Liver (tissue), 9 donors: Measurements from ENCODE around the gene SMG6. TPM values are rescaled to one million over a fixed set of nuclear protein-coding genes. Genes with fewer than 3 reads are reported as not detected.

Source experiments
- DNase-seq: peaks from one replicate; pipeline ENCODE4 v3.0.0-alpha.2; 2017; ENCODE audit warnings: low spot score
- H3K27ac ChIP-seq, 2 donors: one replicate each; pipeline ENCODE4 v1.7.0; 2013; ENCODE audit warnings: inconsistent platforms in 2 of 2, low read length in 2 of 2, control low read depth in 1 of 2, low read depth in 1 of 2, mild to moderate bottlenecking in 1 of 2
- H3K27me3 ChIP-seq, 4 donors: one replicate each; pipeline versions ENCODE4 v1.6.1 to v1.7.0; 2013; ENCODE audit warnings: low read length in 3 of 4, inconsistent platforms in 1 of 4, mild to moderate bottlenecking in 1 of 4, moderate library complexity in 1 of 4; ENCODE audit not compliant: control insufficient read depth in 4 of 4, insufficient read depth in 4 of 4
- H3K36me3 ChIP-seq, 4 donors: one replicate each; pipeline versions ENCODE4 v1.6.1 to v1.7.0; 2013; ENCODE audit warnings: low read length in 3 of 4, mild to moderate bottlenecking in 3 of 4, low read depth in 1 of 4, moderate library complexity in 1 of 4; ENCODE audit not compliant: control insufficient read depth in 4 of 4, insufficient read depth in 3 of 4
- H3K4me1 ChIP-seq, 4 donors: one replicate each; pipeline versions ENCODE4 v1.6.1 to v1.7.0; 2013; ENCODE audit warnings: low read length in 3 of 4, mild to moderate bottlenecking in 3 of 4, moderate library complexity in 1 of 4; ENCODE audit not compliant: control insufficient read depth in 4 of 4, insufficient read depth in 4 of 4
- H3K4me3 ChIP-seq, 3 donors: one replicate each; pipeline versions ENCODE4 v1.6.1 to v1.7.0; 2013; ENCODE audit warnings: low read length in 3 of 3, control low read depth in 1 of 3, low read depth in 1 of 3, mild to moderate bottlenecking in 1 of 3
- H3K9ac ChIP-seq, 2 donors: one replicate each; pipeline ENCODE4 v1.7.0; 2013; ENCODE audit warnings: low read length in 2 of 2, mild to moderate bottlenecking in 2 of 2, moderate library complexity in 2 of 2, control low read depth in 1 of 2, low read depth in 1 of 2
- H3K9me3 ChIP-seq, 4 donors: one replicate each; pipeline versions ENCODE4 v1.6.1 to v1.7.0; 2013; ENCODE audit warnings: low read length in 3 of 4; ENCODE audit not compliant: control insufficient read depth in 4 of 4
- EGR1 ChIP-seq, 2 donors: IDR thresholded peaks; 2 replicates each; pipeline ENCODE4 v1.6.1; 2016 to 2018; ENCODE audit warnings: antibody characterized with exemption in 2 of 2, low read depth in 2 of 2
- FOXA1 ChIP-seq: IDR thresholded peaks from 2 replicates; pipeline ENCODE4 v1.6.1; 2016; ENCODE audit warnings: antibody characterized with exemption
- HNF4A ChIP-seq, 2 donors: conservative IDR thresholded peaks; 2 replicates each; pipeline ENCODE4 v1.6.1; 2016; ENCODE audit warnings: antibody characterized with exemption in 2 of 2, mild to moderate bottlenecking in 2 of 2
- HNF4G ChIP-seq: IDR thresholded peaks from 2 replicates; pipeline ENCODE4 v1.6.1; 2016; ENCODE audit warnings: antibody characterized with exemption
- JUND ChIP-seq, 2 donors: IDR thresholded peaks; 2 replicates each; pipeline ENCODE4 v1.6.1; 2016; ENCODE audit warnings: antibody characterized with exemption in 2 of 2
- NR2F2 ChIP-seq: IDR thresholded peaks from 2 replicates; pipeline ENCODE4 v1.6.1; 2016; ENCODE audit warnings: antibody characterized with exemption
- RAD21 ChIP-seq, 2 donors: IDR thresholded peaks; 2 replicates each; pipeline ENCODE4 v1.6.1; 2016; ENCODE audit warnings: antibody characterized with exemption in 2 of 2, mild to moderate bottlenecking in 2 of 2
- REST ChIP-seq: IDR thresholded peaks from 2 replicates; pipeline ENCODE4 v1.6.1; 2016; ENCODE audit warnings: antibody characterized with exemption, mild to moderate bottlenecking
- SP1 ChIP-seq: IDR thresholded peaks from 2 replicates; pipeline ENCODE4 v1.6.1; 2018; ENCODE audit warnings: antibody characterized with exemption, mild to moderate bottlenecking
- TAF1 ChIP-seq: conservative IDR thresholded peaks from 2 replicates; pipeline ENCODE4 v1.6.1; 2016; ENCODE audit warnings: antibody characterized with exemption, mild to moderate bottlenecking
- YY1 ChIP-seq: IDR thresholded peaks from 2 replicates; pipeline ENCODE4 v1.6.1; 2016; ENCODE audit warnings: antibody characterized with exemption, mild to moderate bottlenecking
- WGBS: extraction: QIAGEN DNeasy Blood & Tissue Kit; methylation state at CpG from one replicate; pipeline ENCODE4 v1.1.7; 2013; 5-methylcytosine and 5-hydroxymethylcytosine counted together
- polyA plus RNA-seq, 2 donors: library from polyadenylated mRNA; stranded (reverse) in 1 of 2; unstranded in 1 of 2; fragments of 200-250 nt in 1 of 2; fragments of >200 nt in 1 of 2; fragmentation: Nextera tagmentation in 1 of 2; extraction: Ambion mirVana in 1 of 2; gene quantifications; one replicate each; pipeline versions ENCODE4 v1.2.1 to v1.2.3, GENCODE V29; 2013 to 2015
- total RNA-seq, 2 donors: library from RNA; depleted of rRNA; stranded (reverse); fragments of >200 nt; gene quantifications; one replicate each; pipeline ENCODE4 v1.2.3, GENCODE V29; 2014
- TF ChIP-seq, protein P1 (sequence below): fragments of 150-350 bp; IDR thresholded peaks from 2 replicates; pipeline ENCODE4 v1.5.1; 2017; ENCODE audit warnings: improper control_type of control experiment, low read depth, low read length; ENCODE audit not compliant: missing input control
- TF ChIP-seq, protein P2 (sequence below): IDR thresholded peaks from 2 replicates; pipeline ENCODE4 v1.6.1; 2016; ENCODE audit warnings: antibody characterized with exemption
- donor health status: healthy.
- donor health status: healthy.
- donor health status: healthy.
- donor health status: healthy.
- donor health status: healthy.

Gene SMG6
- total and polyA plus RNA-seq, 4 donors, result 4.9 to 12.0 (median 8.2) TPM

DNA sequence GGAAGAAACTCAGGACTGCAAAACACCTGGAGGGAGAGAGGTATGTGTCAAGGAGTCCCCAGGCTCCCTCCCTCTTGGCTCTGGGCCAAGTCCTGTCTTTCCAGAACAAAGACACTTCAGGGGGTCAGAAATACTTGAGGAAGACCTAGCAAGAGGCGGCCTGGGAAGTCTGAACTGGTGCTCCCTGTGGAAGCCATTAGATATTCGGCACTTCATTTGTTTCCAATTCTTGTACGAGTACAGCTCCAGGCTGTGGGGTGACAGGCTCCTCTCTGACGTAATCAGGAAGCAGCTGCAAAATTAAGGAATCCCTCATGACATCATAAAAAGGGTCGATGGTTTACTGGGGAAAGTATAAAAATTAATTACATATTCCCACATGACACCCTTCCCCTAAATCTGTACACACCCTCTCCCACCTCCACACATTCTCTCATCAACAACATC, 108.7 kb downstream of the SMG6 start:
- H3K4me3 ChIP-seq, result no peak overlapping the region
- 77% methylated on average over 5 of the region's 5 CpGs for WGBS
- H3K9me3 ChIP-seq, result no peaks in the 10 kb centered on the region
- H3K4me1 ChIP-seq, result peaks cover 0 to 2% (median 0%) of the 10 kb centered on the region in 4 donors
- no peak overlapping the region for H3K9ac ChIP-seq
- no peaks in the 10 kb centered on the region for H3K27me3 ChIP-seq
- H3K36me3 ChIP-seq, result peaks cover 0 to 2% (median 0%) of the 10 kb centered on the region in 4 donors
- DNase-seq, result no peak
- no peak overlapping the region for H3K27ac ChIP-seq
- TF ChIP-seq, protein P1, sequence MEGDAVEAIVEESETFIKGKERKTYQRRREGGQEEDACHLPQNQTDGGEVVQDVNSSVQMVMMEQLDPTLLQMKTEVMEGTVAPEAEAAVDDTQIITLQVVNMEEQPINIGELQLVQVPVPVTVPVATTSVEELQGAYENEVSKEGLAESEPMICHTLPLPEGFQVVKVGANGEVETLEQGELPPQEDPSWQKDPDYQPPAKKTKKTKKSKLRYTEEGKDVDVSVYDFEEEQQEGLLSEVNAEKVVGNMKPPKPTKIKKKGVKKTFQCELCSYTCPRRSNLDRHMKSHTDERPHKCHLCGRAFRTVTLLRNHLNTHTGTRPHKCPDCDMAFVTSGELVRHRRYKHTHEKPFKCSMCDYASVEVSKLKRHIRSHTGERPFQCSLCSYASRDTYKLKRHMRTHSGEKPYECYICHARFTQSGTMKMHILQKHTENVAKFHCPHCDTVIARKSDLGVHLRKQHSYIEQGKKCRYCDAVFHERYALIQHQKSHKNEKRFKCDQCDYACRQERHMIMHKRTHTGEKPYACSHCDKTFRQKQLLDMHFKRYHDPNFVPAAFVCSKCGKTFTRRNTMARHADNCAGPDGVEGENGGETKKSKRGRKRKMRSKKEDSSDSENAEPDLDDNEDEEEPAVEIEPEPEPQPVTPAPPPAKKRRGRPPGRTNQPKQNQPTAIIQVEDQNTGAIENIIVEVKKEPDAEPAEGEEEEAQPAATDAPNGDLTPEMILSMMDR, result no peak
- TF ChIP-seq TAF1 (no peak), EGR1 (IDR thresholded peaks at IDR 0.05; ENCODE audit: low read depth in 2 of 2) (no peak)

- H3K36me3 ChIP-seq, result peaks cover 0 to 9% (median 1%) of the 10 kb centered on the region in 4 donors
Observed at GRCh38 chr17:2192367-2193057, 111.1 kb downstream of the SMG6 start.

More at GRCh38 chr17:2192367-2193057, 111.1 kb downstream of the SMG6 start:
- DNase-seq, result no peak
- no peaks in the 10 kb centered on the region for H3K9me3 ChIP-seq
- no peak overlapping the region for H3K4me3 ChIP-seq
- peak overlapping the region in 1 of 2 donors; percentile 47 for H3K27ac ChIP-seq
- peaks cover 0 to 2% (median 0%) of the 10 kb centered on the region in 4 donors for H3K4me1 ChIP-seq
- 68% methylated on average over 7 of the region's 7 CpGs for WGBS
- no peak overlapping the region for H3K9ac ChIP-seq
- no peaks in the 10 kb centered on the region for H3K27me3 ChIP-seq
- TF ChIP-seq REST, result no peak
- no peak for TF ChIP-seq HNF4G
- no peak for TF ChIP-seq JUND (IDR thresholded peaks at IDR 0.05)
- TF ChIP-seq HNF4A (conservative IDR thresholded peaks at IDR 0.05), result no peak
- no peak for TF ChIP-seq YY1
- TF ChIP-seq EGR1 (IDR thresholded peaks at IDR 0.05; ENCODE audit: low read depth in 2 of 2), result no peak
- no peak for TF ChIP-seq RAD21 (IDR thresholded peaks at IDR 0.05)
- no peak for TF ChIP-seq FOXA1
- TF ChIP-seq SP1, result no peak
- no peak for TF ChIP-seq NR2F2
- TF ChIP-seq, protein P2, sequence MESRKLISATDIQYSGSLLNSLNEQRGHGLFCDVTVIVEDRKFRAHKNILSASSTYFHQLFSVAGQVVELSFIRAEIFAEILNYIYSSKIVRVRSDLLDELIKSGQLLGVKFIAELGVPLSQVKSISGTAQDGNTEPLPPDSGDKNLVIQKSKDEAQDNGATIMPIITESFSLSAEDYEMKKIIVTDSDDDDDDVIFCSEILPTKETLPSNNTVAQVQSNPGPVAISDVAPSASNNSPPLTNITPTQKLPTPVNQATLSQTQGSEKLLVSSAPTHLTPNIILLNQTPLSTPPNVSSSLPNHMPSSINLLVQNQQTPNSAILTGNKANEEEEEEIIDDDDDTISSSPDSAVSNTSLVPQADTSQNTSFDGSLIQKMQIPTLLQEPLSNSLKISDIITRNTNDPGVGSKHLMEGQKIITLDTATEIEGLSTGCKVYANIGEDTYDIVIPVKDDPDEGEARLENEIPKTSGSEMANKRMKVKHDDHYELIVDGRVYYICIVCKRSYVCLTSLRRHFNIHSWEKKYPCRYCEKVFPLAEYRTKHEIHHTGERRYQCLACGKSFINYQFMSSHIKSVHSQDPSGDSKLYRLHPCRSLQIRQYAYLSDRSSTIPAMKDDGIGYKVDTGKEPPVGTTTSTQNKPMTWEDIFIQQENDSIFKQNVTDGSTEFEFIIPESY, result no peak
